H1 (cell line): ENCODE results near the gene PCCA.

Experiments
- ATF2 ChIP-seq: IDR thresholded peaks from 2 replicates; pipeline ENCODE4 v1.6.1; 2012; ENCODE audit warnings: low read length, inconsistent platforms
- CHD1 ChIP-seq: IDR thresholded peaks from 2 replicates; pipeline ENCODE4 v1.6.1; 2012; ENCODE audit warnings: low read depth, low read length, improper control_type of control experiment
- CTCF ChIP-seq, 3 experiments: IDR thresholded peaks; 1 replicate in 2 of 3; 2 replicates in 1 of 3; pipeline versions ENCODE4 v1.5.1 to v1.6.1; 2011; ENCODE audit warnings: low read length in 3 of 3, mild to moderate bottlenecking in 3 of 3, inconsistent platforms in 2 of 3, low read depth in 1 of 3, moderate library complexity in 1 of 3; ENCODE audit not compliant: insufficient read depth in 1 of 3; ENCODE audit errors: control extremely low read depth in 1 of 3
- EP300 ChIP-seq, 2 experiments: IDR thresholded peaks; 1 replicate in 1 of 2; 2 replicates in 1 of 2; pipeline ENCODE4 v1.6.1; 2011 to 2012; ENCODE audit warnings: low read depth in 2 of 2, low read length in 2 of 2, mild to moderate bottlenecking in 2 of 2, borderline replicate concordance in 1 of 2, inconsistent platforms in 1 of 2, moderate library complexity in 1 of 2
- POLR2A ChIP-seq, 2 experiments: IDR thresholded peaks; 1 replicate in 1 of 2; 2 replicates in 1 of 2; pipeline ENCODE4 v1.6.1; 2011; ENCODE audit warnings: low read depth in 2 of 2, low read length in 2 of 2, mild to moderate bottlenecking in 2 of 2; ENCODE audit errors: control extremely low read depth in 1 of 2
- TAF1 ChIP-seq: IDR thresholded peaks from 2 replicates; pipeline ENCODE4 v1.6.1; 2011; ENCODE audit warnings: mild to moderate bottlenecking, low read depth, low read length
- TEAD4 ChIP-seq: IDR thresholded peaks from 2 replicates; pipeline ENCODE4 v1.6.1; 2012; ENCODE audit warnings: low read depth, low read length, inconsistent platforms, mixed read lengths
- YY1 ChIP-seq: IDR thresholded peaks from 2 replicates; pipeline ENCODE4 v1.6.1; 2011; ENCODE audit warnings: low read depth, mild to moderate bottlenecking, low read length
- TF ChIP-seq, protein P1 (sequence below): IDR thresholded peaks from 2 replicates; pipeline ENCODE4 v1.6.1; 2012; ENCODE audit warnings: inconsistent platforms

GRCh38 chr13:100266026-100266425, 177.1 kb downstream of the PCCA start:
- TF ChIP-seq CTCF (IDR thresholded peaks at IDR 0.05; ENCODE audit: control extremely low read depth in 1 of 3, insufficient read depth in 1 of 3, low read depth in 1 of 3, low read length in 3 of 3): no peak
- no peak for TF ChIP-seq TEAD4
- no peak for TF ChIP-seq YY1
- no peak for TF ChIP-seq POLR2A (IDR thresholded peaks at IDR 0.05; ENCODE audit: control extremely low read depth in 1 of 2, low read depth in 2 of 2, low read length in 2 of 2)
- no peak for TF ChIP-seq TAF1
- no peak for TF ChIP-seq ATF2
- no peak for TF ChIP-seq CHD1
- TF ChIP-seq, protein P1, sequence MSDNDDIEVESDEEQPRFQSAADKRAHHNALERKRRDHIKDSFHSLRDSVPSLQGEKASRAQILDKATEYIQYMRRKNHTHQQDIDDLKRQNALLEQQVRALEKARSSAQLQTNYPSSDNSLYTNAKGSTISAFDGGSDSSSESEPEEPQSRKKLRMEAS: no peak
- TF ChIP-seq EP300 (IDR thresholded peaks at IDR 0.05; ENCODE audit: borderline replicate concordance in 1 of 2, low read depth in 2 of 2, low read length in 2 of 2): no peak
